Measurements from ENCODE around the gene KIAA0513.

DNA sequence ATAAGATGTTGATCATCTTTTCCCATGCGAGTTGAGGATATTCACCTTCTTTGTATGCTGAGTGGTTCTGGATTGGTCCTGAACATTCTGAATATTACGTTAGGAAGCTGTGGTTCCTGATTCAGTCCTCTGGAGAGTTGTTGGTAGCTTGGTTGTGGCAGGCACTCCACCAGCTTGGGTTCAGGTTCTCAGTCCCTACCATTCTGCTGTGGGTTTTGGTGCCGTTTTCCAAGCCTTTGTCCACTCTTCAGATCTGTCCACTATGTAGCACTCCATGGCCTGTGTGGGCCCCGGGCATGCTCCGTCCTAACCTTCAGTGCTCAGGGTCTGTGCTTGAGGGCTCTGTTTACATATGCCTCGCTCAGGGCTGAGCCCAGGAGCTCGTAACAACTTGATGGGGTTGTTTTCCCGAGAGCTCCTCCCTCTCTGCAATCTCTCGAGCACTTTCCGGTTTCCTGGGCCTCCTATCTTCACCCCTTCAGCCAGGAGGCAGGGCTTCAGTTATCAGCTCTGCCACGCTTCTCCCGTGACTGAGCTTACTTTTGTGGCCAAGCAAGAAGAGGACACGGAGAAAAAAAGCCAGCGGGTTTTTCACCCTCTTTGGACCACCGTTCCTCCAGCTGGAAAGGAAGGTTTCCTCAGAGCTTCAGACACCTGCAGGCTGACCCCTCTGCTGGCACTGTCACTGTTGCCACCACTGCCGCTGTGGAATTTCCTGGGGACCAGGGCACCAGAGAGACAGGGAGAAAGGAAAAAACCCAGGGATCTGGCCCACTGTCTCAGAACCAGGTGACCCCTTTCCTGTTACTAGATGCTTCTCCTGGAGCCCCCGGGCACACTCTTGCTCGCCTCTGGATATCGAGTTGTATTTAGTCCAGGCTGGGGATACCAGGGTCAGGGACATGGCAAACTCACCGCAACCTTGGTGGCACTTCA, 19.6 kb downstream of the KIAA0513 start:
- TF ChIP-seq, protein P1, sequence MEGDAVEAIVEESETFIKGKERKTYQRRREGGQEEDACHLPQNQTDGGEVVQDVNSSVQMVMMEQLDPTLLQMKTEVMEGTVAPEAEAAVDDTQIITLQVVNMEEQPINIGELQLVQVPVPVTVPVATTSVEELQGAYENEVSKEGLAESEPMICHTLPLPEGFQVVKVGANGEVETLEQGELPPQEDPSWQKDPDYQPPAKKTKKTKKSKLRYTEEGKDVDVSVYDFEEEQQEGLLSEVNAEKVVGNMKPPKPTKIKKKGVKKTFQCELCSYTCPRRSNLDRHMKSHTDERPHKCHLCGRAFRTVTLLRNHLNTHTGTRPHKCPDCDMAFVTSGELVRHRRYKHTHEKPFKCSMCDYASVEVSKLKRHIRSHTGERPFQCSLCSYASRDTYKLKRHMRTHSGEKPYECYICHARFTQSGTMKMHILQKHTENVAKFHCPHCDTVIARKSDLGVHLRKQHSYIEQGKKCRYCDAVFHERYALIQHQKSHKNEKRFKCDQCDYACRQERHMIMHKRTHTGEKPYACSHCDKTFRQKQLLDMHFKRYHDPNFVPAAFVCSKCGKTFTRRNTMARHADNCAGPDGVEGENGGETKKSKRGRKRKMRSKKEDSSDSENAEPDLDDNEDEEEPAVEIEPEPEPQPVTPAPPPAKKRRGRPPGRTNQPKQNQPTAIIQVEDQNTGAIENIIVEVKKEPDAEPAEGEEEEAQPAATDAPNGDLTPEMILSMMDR (IDR thresholded peaks at IDR 0.05; ENCODE audit: insufficient read depth, low read length, poor library complexity, severe bottlenecking): no peak
- no peak for TF ChIP-seq EZH2phosphoT487 (conservative IDR thresholded peaks at IDR 0.05; ENCODE audit: low read length)
